ENCODE measurements around the gene CORO2B.

DNA sequence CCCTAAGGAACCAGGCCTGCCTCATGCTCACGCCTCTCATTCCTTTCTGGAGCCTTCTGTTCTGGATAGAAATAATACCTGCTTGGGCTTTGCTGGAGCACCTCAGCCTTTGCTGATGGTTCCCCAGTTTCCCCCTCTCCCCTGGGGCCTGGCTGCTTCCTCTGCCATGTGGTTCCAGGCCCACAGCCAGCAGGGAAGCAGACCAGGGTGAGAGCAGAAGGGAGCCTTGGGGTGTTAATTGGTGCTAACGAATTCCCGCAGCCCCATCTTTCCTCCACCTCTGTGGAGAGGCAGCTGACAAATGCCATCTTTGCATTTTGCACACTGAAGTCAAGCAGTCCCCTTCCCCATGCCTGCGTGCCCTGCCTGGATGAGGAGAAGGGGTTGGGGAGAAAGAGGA, 13.1 kb upstream of the CORO2B start:
- TF ChIP-seq, protein P1, sequence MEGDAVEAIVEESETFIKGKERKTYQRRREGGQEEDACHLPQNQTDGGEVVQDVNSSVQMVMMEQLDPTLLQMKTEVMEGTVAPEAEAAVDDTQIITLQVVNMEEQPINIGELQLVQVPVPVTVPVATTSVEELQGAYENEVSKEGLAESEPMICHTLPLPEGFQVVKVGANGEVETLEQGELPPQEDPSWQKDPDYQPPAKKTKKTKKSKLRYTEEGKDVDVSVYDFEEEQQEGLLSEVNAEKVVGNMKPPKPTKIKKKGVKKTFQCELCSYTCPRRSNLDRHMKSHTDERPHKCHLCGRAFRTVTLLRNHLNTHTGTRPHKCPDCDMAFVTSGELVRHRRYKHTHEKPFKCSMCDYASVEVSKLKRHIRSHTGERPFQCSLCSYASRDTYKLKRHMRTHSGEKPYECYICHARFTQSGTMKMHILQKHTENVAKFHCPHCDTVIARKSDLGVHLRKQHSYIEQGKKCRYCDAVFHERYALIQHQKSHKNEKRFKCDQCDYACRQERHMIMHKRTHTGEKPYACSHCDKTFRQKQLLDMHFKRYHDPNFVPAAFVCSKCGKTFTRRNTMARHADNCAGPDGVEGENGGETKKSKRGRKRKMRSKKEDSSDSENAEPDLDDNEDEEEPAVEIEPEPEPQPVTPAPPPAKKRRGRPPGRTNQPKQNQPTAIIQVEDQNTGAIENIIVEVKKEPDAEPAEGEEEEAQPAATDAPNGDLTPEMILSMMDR (IDR thresholded peaks at IDR 0.05) = no peak
- TF ChIP-seq POLR2A (IDR thresholded peaks at IDR 0.05) = no peak
